RPMI8226 (cell line): ENCODE data around the gene BZW1.

ENCODE experiments used
- DNase-seq: peaks from one replicate; pipeline ENCODE4 v3.0.0-alpha.2; 2015

BZW1 gene

GRCh38 chr2:200811333-200812121 is at the start of gene BZW1:
BZW1 (plus strand) TSS chr2:200811910; CDS start chr2:200813218, 1,308 bp downstream.
- DNase-seq: peak; percentile 98

GRCh38 chr2:200762127-200762526 is 49.6 kb upstream of the BZW1 start:
- DNase-seq: no peak

- no peak for DNase-seq
Measured at GRCh38 chr2:200763422-200763821, 48.3 kb upstream of the BZW1 start.

GRCh38 chr2:200765139-200765951 is 46.4 kb upstream of the BZW1 start:
- DNase-seq: no peak

GRCh38 chr2:200765995-200766660 is 45.6 kb upstream of the BZW1 start:
- no peak for DNase-seq

GRCh38 chr2:200767111-200767885 is 44.4 kb upstream of the BZW1 start:
- DNase-seq: no peak

- DNase-seq: no peak
Measured at GRCh38 chr2:200770847-200771246, 40.9 kb upstream of the BZW1 start.

- DNase-seq: no peak
Measured at GRCh38 chr2:200772620-200773019, 39.1 kb upstream of the BZW1 start.

GRCh38 chr2:200773083-200773482 is 38.6 kb upstream of the BZW1 start:
- no peak for DNase-seq

GRCh38 chr2:200774920-200775319 is 36.8 kb upstream of the BZW1 start:
- no peak for DNase-seq

- DNase-seq: no peak
Measured at GRCh38 chr2:200777275-200777674, 34.4 kb upstream of the BZW1 start.

GRCh38 chr2:200778038-200778437 is 33.7 kb upstream of the BZW1 start:
- no peak for DNase-seq

- no peak for DNase-seq
Measured at GRCh38 chr2:200779214-200779613, 32.5 kb upstream of the BZW1 start.

- no peak for DNase-seq
Measured at GRCh38 chr2:200781616-200782015, 30.1 kb upstream of the BZW1 start.

- DNase-seq: no peak
Measured at GRCh38 chr2:200782251-200782650, 29.5 kb upstream of the BZW1 start.

- no peak for DNase-seq
Measured at GRCh38 chr2:200784215-200784614, 27.5 kb upstream of the BZW1 start.

GRCh38 chr2:200786423-200786822 is 25.3 kb upstream of the BZW1 start:
- DNase-seq: no peak

- no peak for DNase-seq
Measured at GRCh38 chr2:200786826-200787225, 24.9 kb upstream of the BZW1 start.

GRCh38 chr2:200787351-200788120 is 24.2 kb upstream of the BZW1 start:
- DNase-seq: no peak

GRCh38 chr2:200788121-200788718 is 23.5 kb upstream of the BZW1 start:
- no peak for DNase-seq

GRCh38 chr2:200790185-200790584 is 21.5 kb upstream of the BZW1 start:
- DNase-seq: no peak

GRCh38 chr2:200791905-200792304 is 19.8 kb upstream of the BZW1 start:
- DNase-seq: no peak
